Measurements from ENCODE around the gene CDK2.

CDK2 gene

GRCh38 chr12:55957106-55957859 lies 9.3 kb upstream of the CDK2 start:
- H3K4me3 ChIP-seq (replicated peaks; ENCODE audit: low read depth, low read length): no peak overlapping the region
- no peak for DNase-seq (ENCODE audit: low read depth)
- TF ChIP-seq CTCF (IDR thresholded peaks at IDR 0.05; ENCODE audit: low read length, missing control alignments): no peak

DNA sequence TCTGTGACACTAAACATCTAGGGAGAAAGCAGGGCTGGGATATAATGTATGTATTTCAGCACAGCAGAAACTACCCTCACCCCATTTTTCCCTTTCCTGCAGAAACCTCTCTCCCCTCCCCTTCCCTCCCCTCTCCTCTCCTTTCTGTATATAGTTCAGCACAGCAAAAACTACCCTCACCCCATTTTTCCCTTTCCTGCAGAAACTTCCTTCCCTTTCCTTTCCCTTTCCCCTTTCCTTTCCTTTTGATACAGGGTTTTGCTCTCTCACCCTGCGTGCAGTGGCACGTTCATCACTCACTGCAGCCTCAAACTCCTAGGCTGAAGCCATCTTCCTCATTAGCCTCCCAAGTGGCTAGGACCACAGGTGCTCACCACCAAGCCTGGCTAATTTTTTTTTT lies 2.9 kb upstream of the CDK2 start:
- H3K4me3 ChIP-seq (replicated peaks; ENCODE audit: low read depth, low read length): no peak overlapping the region
- no peak for DNase-seq (ENCODE audit: low read depth)

GRCh38 chr12:55965240-55965639 lies 1.4 kb upstream of the CDK2 start:
- DNase-seq (ENCODE audit: low read depth): no peak
- no peak overlapping the region for H3K4me3 ChIP-seq (replicated peaks; ENCODE audit: low read depth, low read length)
- no peak for TF ChIP-seq CTCF (IDR thresholded peaks at IDR 0.05; ENCODE audit: low read length, missing control alignments)

More for the DNA sequence above, 2.9 kb upstream of the CDK2 start:
- TF ChIP-seq CTCF (IDR thresholded peaks at IDR 0.05; ENCODE audit: low read length, missing control alignments): no peak

DNA sequence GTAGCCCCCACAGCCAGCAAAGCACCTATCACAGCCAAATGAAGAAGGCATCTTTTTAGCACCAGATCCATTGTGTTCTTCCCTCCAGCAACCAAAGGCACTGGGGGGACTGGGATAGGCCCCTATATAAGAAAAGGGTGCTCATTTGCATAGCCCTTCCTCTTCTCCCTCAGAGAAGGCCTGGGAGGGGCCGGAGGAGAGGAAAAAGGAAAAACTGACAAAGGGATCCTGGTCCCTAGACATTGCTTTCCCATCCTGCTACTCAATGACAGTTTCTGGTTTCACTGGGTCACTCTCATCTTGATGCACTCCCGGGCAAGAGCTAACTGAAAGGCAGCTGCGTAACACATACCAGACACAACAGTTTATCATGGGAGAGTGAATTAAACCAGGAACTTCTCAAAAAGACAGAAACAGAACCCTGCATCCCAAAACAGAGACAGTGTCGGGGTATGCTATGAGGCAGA lies 656 bp upstream of the CDK2 start, which contains the start of gene PMEL:
PMEL (minus strand) TSS at position 102 of the 467 bp plus-strand sequence; CDS start at position 71, 31 bp downstream.
- TF ChIP-seq CTCF (IDR thresholded peaks at IDR 0.05; ENCODE audit: low read length, missing control alignments): no peak
- no peak for DNase-seq (ENCODE audit: low read depth)
- H3K4me3 ChIP-seq (replicated peaks; ENCODE audit: low read depth, low read length): peak within 1 kb of the TSS; percentile 89

GRCh38 chr12:55969356-55969755 lies 2.7 kb downstream of the CDK2 start:
- no peak for TF ChIP-seq CTCF (IDR thresholded peaks at IDR 0.05; ENCODE audit: low read length, missing control alignments)
- DNase-seq (ENCODE audit: low read depth): no peak
- no peak overlapping the region for H3K4me3 ChIP-seq (replicated peaks; ENCODE audit: low read depth, low read length)

- TF ChIP-seq CTCF (IDR thresholded peaks at IDR 0.05; ENCODE audit: low read length, missing control alignments): no peak
- H3K4me3 ChIP-seq (replicated peaks; ENCODE audit: low read depth, low read length): no peak overlapping the region
- DNase-seq (ENCODE audit: low read depth): peak; percentile 75
Measured at GRCh38 chr12:55970775-55971174, 4.1 kb downstream of the CDK2 start.

DNA sequence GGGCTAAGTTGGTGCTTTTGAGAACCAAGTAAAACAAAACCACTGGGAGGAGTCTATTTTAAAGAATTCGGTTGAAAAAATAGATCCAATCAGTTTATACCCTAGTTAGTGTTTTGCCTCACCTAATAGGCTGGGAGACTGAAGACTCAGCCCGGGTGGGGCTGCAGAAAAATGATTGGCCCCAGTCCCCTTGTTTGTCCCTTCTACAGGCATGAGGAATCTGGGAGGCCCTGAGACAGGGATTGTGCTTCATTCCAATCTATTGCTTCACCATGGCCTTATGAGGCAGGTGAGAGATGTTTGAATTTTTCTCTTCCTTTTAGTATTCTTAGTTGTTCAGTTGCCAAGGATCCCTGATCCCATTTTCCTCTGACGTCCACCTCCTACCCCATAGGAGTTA lies 5.4 kb downstream of the CDK2 start:
- peak; percentile 79 for DNase-seq (ENCODE audit: low read depth)
- H3K4me3 ChIP-seq (replicated peaks; ENCODE audit: low read depth, low read length): peak overlapping the region; percentile 78
- TF ChIP-seq CTCF (IDR thresholded peaks at IDR 0.05; ENCODE audit: low read length, missing control alignments): no peak
